SH-SY5Y (cell line): ENCODE measurements around the gene SHF.

Experiments
- GATA2 ChIP-seq: IDR thresholded peaks from 2 replicates; pipeline ENCODE4 v1.6.1; 2011; ENCODE audit warnings: mild to moderate bottlenecking, low read depth, low read length
- GATA3 ChIP-seq: IDR thresholded peaks from 2 replicates; pipeline ENCODE4 v1.6.1; 2011; ENCODE audit warnings: low read depth, mild to moderate bottlenecking, low read length, moderate library complexity

DNA sequence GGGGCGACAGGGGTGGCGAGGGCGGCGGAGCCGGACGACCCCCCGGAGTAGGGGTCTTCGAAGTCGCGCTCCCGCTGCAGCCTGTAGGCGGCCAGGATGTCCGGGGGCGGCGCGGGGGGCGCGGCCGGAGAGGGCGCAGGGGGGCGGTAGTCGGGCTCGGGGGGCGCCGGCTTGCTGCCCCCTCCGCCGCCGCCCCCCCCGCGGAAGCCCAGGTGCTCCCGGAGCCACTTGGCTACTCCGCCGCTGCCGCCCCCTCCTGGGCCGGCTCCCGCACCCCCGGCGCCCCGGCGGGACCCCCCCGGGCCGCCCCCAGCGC is 230 bp downstream of the SHF start:
- no peak for TF ChIP-seq GATA2
- no peak for TF ChIP-seq GATA3
